Sigmoid colon (tissue), 7 donors: ENCODE measurements around the gene DSCAM. TPM values are rescaled to one million over a fixed set of nuclear protein-coding genes. Genes with fewer than 3 reads are reported as not detected.

Experiments
- DNase-seq: peaks from one replicate; pipeline ENCODE4 v3.0.0-alpha.2; 2019
- H3K27ac ChIP-seq, 4 donors: fragments of 200-600 bp; sonication (generic); one replicate each; pipeline ENCODE4 v1.5.1; 2016 to 2019; ENCODE audit warnings: mild to moderate bottlenecking in 1 of 4
- H3K27me3 ChIP-seq, 3 donors: fragments of 200-600 bp; sonication (generic); one replicate each; pipeline ENCODE4 v1.5.1; 2019; ENCODE audit warnings: mild to moderate bottlenecking in 1 of 3
- H3K36me3 ChIP-seq, 4 donors: fragments of 200-600 bp; sonication (generic); one replicate each; pipeline ENCODE4 v1.5.1; 2016 to 2019
- H3K4me1 ChIP-seq, 4 donors: fragments of 200-600 bp; sonication (generic); one replicate each; pipeline ENCODE4 v1.5.1; 2017 to 2019
- H3K4me3 ChIP-seq, 4 donors: fragments of 200-600 bp; sonication (generic); one replicate each; pipeline ENCODE4 v1.5.1; 2017 to 2019; ENCODE audit warnings: mild to moderate bottlenecking in 2 of 4, moderate library complexity in 1 of 4
- H3K9me3 ChIP-seq, 4 donors: fragments of 200-600 bp in 3 of 4; sonication (generic) in 3 of 4; one replicate each; pipeline versions ENCODE4 v1.5.1 to v1.6.1; 2013 to 2019
- CTCF ChIP-seq, 4 experiments: fragments of 450-650 bp in 3 of 4; fragments of 200-600 bp in 1 of 4; IDR thresholded peaks; one replicate each; pipeline ENCODE4 v1.5.1; 2016 to 2019; ENCODE audit warnings: antibody characterized with exemption in 4 of 4, mild to moderate bottlenecking in 3 of 4, moderate library complexity in 2 of 4
- EP300 ChIP-seq, 4 donors: sonication (generic); formaldehyde crosslinking; IDR thresholded peaks; one replicate each; pipeline ENCODE4 v1.6.1; 2017; ENCODE audit warnings: antibody characterized with exemption in 4 of 4
- POLR2A ChIP-seq, 2 donors: fragments of 450-650 bp; IDR thresholded peaks; one replicate each; pipeline ENCODE4 v1.6.1; 2016; ENCODE audit warnings: antibody characterized with exemption in 2 of 2, mild to moderate bottlenecking in 2 of 2, moderate library complexity in 2 of 2
- POLR2AphosphoS5 ChIP-seq, 4 donors: sonication (generic); formaldehyde crosslinking; IDR thresholded peaks; one replicate each; pipeline ENCODE4 v1.6.1; 2017; ENCODE audit warnings: antibody characterized with exemption in 4 of 4
- WGBS, 2 donors: extraction: QIAGEN DNeasy Blood & Tissue Kit; methylation state at CpG; one replicate each; pipeline ENCODE4 v1.1.7; 2013; 5-methylcytosine and 5-hydroxymethylcytosine counted together
- intact Hi-C: fragments of 100-400 bp; cut with DNase I; formaldehyde crosslinking; loops from one replicate; pipeline ENCODE4 v1.15.1; 2023
- polyA plus RNA-seq, 3 donors: library from polyadenylated mRNA; stranded (reverse); fragments of 200-250 nt; gene quantifications; one replicate each; pipeline ENCODE4 v1.2.3, GENCODE V29; 2013
- total RNA-seq, 4 donors: library from RNA; depleted of rRNA; stranded (reverse); fragments of >200 nt; gene quantifications; one replicate each; pipeline ENCODE4 v1.1.0, GENCODE V29; 2016
- donor health status: healthy with polysubstance abuse.
- donor health status: Bipolar disorder and iron deficiency.
- donor health status: healthy.

The DSCAM gene
- total and polyA plus RNA-seq, 7 donors, result 0.17 to 0.55 (median 0.33) TPM; not detected in 2

- H3K36me3 ChIP-seq, result no peaks in the 10 kb centered on the region
Measured at GRCh38 chr21:40422896-40423635, 423.9 kb downstream of the DSCAM start.

GRCh38 chr21:40421121-40421520 is 425.8 kb downstream of the DSCAM start:
- intact Hi-C loops, result no loop called here
- no peaks in the 10 kb centered on the region for H3K27me3 ChIP-seq
- DNase-seq, result no peak
- H3K9me3 ChIP-seq, result peaks cover 0 to 4% (median under 1%) of the 10 kb centered on the region in 4 donors
- 92 to 96% methylated on average over 4 of the region's 4 CpGs for WGBS, 2 donors
- TF ChIP-seq CTCF (IDR thresholded peaks at IDR 0.05), result no peak
- no peak for TF ChIP-seq POLR2AphosphoS5 (IDR thresholded peaks at IDR 0.05)
- no peak for TF ChIP-seq POLR2A (IDR thresholded peaks at IDR 0.05)
- TF ChIP-seq EP300 (IDR thresholded peaks at IDR 0.05), result no peak
- H3K27ac ChIP-seq, result no peak overlapping the region
- no peak overlapping the region for H3K4me3 ChIP-seq
- H3K4me1 ChIP-seq, result no peaks in the 10 kb centered on the region
- H3K36me3 ChIP-seq, result no peaks in the 10 kb centered on the region

More at GRCh38 chr21:40422896-40423635, 423.9 kb downstream of the DSCAM start:
- Histone ChIP-seq H3K4me3 (no peak overlapping the region), H3K27ac (no peak overlapping the region), H3K4me1 (no peaks in the 10 kb centered on the region), H3K27me3 (no peaks in the 10 kb centered on the region), H3K9me3 (peaks cover 0 to 4% (median under 1%) of the 10 kb centered on the region in 4 donors)
- TF ChIP-seq POLR2AphosphoS5 (IDR thresholded peaks at IDR 0.05), result no peak
- TF ChIP-seq EP300 (IDR thresholded peaks at IDR 0.05), result no peak
- no peak for TF ChIP-seq CTCF (IDR thresholded peaks at IDR 0.05)
- TF ChIP-seq POLR2A (IDR thresholded peaks at IDR 0.05), result no peak
- WGBS, 2 donors, result 82 to 85% methylated on average over 12 of the region's 12 CpGs
- intact Hi-C loops, result no loop called here
- no peak for DNase-seq

GRCh38 chr21:40416572-40416971 is 430.4 kb downstream of the DSCAM start:
- H3K4me1 ChIP-seq, result no peaks in the 10 kb centered on the region
- DNase-seq, result no peak
- peaks cover 0 to 4% (median under 1%) of the 10 kb centered on the region in 4 donors for H3K9me3 ChIP-seq
- TF ChIP-seq CTCF (IDR thresholded peaks at IDR 0.05), result no peak
- no peak for TF ChIP-seq POLR2A (IDR thresholded peaks at IDR 0.05)
- TF ChIP-seq POLR2AphosphoS5 (IDR thresholded peaks at IDR 0.05), result no peak
- TF ChIP-seq EP300 (IDR thresholded peaks at IDR 0.05), result no peak
- no peaks in the 10 kb centered on the region for H3K27me3 ChIP-seq
- no peak overlapping the region for H3K27ac ChIP-seq
- H3K36me3 ChIP-seq, result no peaks in the 10 kb centered on the region
- intact Hi-C loops, result no loop called here
- H3K4me3 ChIP-seq, result no peak overlapping the region

- peaks cover 0 to 2% (median 0%) of the 10 kb centered on the region in 4 donors for H3K9me3 ChIP-seq
- H3K4me1 ChIP-seq, result peaks cover 0 to 7% (median 0%) of the 10 kb centered on the region in 4 donors
- no peaks in the 10 kb centered on the region for H3K27me3 ChIP-seq
- H3K27ac ChIP-seq, result no peak overlapping the region
- intact Hi-C loops, result no loop called here
- no peak for TF ChIP-seq POLR2AphosphoS5 (IDR thresholded peaks at IDR 0.05)
- TF ChIP-seq EP300 (IDR thresholded peaks at IDR 0.05), result no peak
- no peak for TF ChIP-seq POLR2A (IDR thresholded peaks at IDR 0.05)
- TF ChIP-seq CTCF (IDR thresholded peaks at IDR 0.05), result no peak
- no peak for DNase-seq
- H3K4me3 ChIP-seq, result no peak overlapping the region
- no peaks in the 10 kb centered on the region for H3K36me3 ChIP-seq
- WGBS, 2 donors, result 72 to 83% methylated on average over 5 of the region's 5 CpGs
Measured at GRCh38 chr21:40408561-40408960, 438.4 kb downstream of the DSCAM start.
